K562 (cell line): ENCODE results near the gene AHCYL2. TPM values are rescaled to one million over a fixed set of nuclear protein-coding genes. Genes with fewer than 3 reads are reported as not detected.

ENCODE experiments used
- ARID4B ChIP-seq: sonication (generic); formaldehyde crosslinking; IDR thresholded peaks from 2 replicates; pipeline ENCODE4 v1.8.0; 2022; ENCODE audit warnings: mild to moderate bottlenecking, missing genetic modification reagents
- ZBTB26 ChIP-seq: fragments of 450-650 bp; formaldehyde crosslinking; IDR thresholded peaks from 2 replicates; pipeline ENCODE4 v1.4.0; 2022; ENCODE audit warnings: missing genetic modification characterization
- polyA plus RNA-seq, 8 experiments: library from polyadenylated mRNA; depleted of rRNA in 4 of 8; stranded (reverse) in 5 of 8; unstranded in 3 of 8; fragments of >200 nt; fragmentation: Nextera tagmentation in 2 of 8; fragmentation: Illumina TruSeq in 1 of 8; extraction: Ambion mirVana in 2 of 8; extraction: Trizol in 1 of 8; gene quantifications; 2 replicates each; pipeline versions ENCODE4 v1.2.1 to v1.2.3, GENCODE V29; 2011 to 2014; ENCODE audit warnings: inconsistent platforms in 1 of 8, missing spikeins in 1 of 8
- total RNA-seq, 7 experiments: library from RNA; depleted of rRNA in 6 of 7; stranded (reverse); fragments of >200 nt in 6 of 7; fragmentation: Illumina TruSeq in 2 of 7; extraction: Trizol in 2 of 7; gene quantifications; 2 replicates each; pipeline versions ENCODE4 v1.2.1 to v1.2.3, GENCODE V29; 2011 to 2021; ENCODE audit warnings: low replicate concordance in 1 of 7

Gene AHCYL2
- total and polyA plus RNA-seq, 9 of the 15 experiments (the other 6 are each of a cell fraction or from before 2014, with no cell fraction given) = 0.93 to 10.5 (median 5.2) TPM

GRCh38 chr7:129376778-129377700, 152.2 kb downstream of the AHCYL2 start (continued):
- TF ChIP-seq ARID4B (CRISPR knock-in tag) = no peak
- no peak for TF ChIP-seq ZBTB26
